ENCODE data around the gene FTH1. TPM values are rescaled to one million over a fixed set of nuclear protein-coding genes. Genes with fewer than 3 reads are reported as not detected.

The FTH1 gene
- total and polyA plus RNA-seq, 11 donors, result 1,764 to 5,397 (median 2,454) TPM

DNA sequence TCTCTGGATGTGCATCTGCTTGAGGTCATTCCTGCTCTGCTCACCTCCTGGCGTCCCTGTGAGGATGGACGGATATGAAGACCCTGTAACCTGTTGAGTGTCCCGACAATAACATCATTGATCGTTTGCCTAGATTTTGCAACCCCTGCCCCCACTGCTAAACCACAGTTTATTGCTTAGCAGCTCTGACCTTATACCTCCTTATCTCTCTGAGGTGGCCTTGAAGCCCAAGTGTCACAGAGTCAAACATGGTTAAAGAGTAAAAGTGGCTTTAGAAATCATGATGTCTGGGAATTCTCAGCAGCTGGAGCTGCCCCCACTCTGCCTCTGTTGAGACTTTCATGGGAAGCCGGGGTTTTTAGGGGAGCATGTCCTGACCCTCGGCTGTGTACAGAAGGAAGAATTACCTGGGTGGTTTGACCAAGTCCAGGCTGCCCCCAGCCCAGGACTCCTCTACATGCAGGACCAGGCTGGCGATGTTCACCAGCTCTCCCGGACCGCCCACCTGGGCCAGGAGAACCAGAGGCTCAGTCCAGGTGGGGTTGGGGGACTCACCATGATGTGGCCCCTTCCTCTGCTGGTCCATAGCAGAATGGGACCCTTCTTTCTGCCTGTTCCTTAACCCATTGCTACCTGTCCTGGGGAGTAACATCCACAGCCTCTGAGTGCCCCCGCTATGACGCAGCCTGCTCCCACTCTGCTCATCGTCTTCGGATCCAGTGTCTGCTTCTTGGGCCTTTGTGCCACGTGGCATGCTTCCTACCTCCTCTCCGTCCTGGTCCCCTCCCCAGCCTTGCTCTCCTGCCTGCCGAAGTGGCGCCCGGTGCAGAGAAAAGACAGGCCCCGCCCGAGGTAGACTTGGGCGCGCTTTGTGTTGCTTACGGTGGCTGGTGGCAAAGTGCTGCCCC, 33.4 kb upstream of the FTH1 start:
- Histone ChIP-seq H3K36me3 (no peaks in the 10 kb centered on the region), H3K27ac (no peak overlapping the region), H3K27me3 (no peaks in the 10 kb centered on the region), H3K4me1 (peaks cover 0 to 19% (median 4%) of the 10 kb centered on the region in 12 donors), H3K4me3 (no peak overlapping the region), H3K9me3 (peaks cover 0 to 13% (median 3%) of the 10 kb centered on the region in 12 donors)
- no peak for DNase-seq
- WGBS, 4 donors, result 92 to 94% (median 93%) methylated on average over 22 to 23 of the region's 23 CpGs
- intact Hi-C loops (cut with DNase I), result no loop called here
- TF ChIP-seq, protein P1, sequence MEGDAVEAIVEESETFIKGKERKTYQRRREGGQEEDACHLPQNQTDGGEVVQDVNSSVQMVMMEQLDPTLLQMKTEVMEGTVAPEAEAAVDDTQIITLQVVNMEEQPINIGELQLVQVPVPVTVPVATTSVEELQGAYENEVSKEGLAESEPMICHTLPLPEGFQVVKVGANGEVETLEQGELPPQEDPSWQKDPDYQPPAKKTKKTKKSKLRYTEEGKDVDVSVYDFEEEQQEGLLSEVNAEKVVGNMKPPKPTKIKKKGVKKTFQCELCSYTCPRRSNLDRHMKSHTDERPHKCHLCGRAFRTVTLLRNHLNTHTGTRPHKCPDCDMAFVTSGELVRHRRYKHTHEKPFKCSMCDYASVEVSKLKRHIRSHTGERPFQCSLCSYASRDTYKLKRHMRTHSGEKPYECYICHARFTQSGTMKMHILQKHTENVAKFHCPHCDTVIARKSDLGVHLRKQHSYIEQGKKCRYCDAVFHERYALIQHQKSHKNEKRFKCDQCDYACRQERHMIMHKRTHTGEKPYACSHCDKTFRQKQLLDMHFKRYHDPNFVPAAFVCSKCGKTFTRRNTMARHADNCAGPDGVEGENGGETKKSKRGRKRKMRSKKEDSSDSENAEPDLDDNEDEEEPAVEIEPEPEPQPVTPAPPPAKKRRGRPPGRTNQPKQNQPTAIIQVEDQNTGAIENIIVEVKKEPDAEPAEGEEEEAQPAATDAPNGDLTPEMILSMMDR (IDR thresholded peaks at IDR 0.05), result no peak
- no peak for TF ChIP-seq POLR2A (IDR thresholded peaks at IDR 0.05)
- ATAC-seq, result peak in 1 of 4 donors; percentile 27

DNA sequence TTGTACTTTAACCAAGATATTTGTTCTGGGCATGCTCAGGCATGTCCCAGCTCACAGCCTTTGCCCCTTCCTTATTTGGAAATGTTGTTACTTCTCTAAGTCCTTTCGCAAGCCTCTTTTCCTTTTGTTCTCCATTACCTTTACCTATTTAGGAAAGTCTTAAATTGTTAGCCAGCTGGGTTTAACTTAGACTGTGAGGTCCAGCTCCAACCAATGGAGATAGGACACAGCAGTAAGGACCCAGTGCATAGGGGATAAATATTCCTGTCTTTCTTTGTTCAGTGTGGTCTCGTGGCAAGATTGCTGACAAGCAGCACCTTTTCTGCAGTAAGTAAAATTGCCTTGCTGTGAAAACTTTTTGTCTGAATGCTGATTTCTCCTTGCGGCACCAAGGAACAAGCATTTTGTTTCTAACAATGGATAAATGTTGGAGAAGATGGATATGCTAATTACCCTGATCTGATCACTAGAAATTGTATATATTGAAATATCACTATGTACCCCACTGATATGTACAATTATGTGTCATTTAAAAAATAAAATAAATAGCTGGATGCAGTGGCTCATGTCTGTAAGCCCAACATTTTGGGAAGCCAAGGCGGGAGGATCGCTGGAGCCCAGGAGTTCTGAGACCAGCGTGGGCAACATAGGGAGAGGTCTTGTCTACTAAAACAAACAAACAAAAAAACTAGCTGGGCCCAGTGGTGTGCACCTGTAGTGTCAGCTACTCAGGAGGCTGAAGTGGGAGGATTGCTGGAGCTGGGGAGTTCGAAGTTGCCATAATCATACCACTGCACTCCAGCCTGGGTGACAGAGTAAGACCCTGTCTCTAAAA, 31.9 kb upstream of the FTH1 start:
- H3K4me3 ChIP-seq, result no peak overlapping the region
- ATAC-seq (no peak), DNase-seq (no peak)
- H3K27me3 ChIP-seq, result no peaks in the 10 kb centered on the region
- peaks cover 0 to 4% (median 0%) of the 10 kb centered on the region in 12 donors for H3K4me1 ChIP-seq
- no peaks in the 10 kb centered on the region for H3K36me3 ChIP-seq
- intact Hi-C loops (cut with DNase I), result no loop called here
- WGBS, 4 donors, result 95 to 99% (median 98%) methylated on average over 7 of the region's 7 CpGs
- H3K27ac ChIP-seq, result no peak overlapping the region
- no peak for TF ChIP-seq POLR2A (IDR thresholded peaks at IDR 0.05)
- H3K9me3 ChIP-seq, result peaks cover 0 to 13% (median 3%) of the 10 kb centered on the region in 12 donors

DNA sequence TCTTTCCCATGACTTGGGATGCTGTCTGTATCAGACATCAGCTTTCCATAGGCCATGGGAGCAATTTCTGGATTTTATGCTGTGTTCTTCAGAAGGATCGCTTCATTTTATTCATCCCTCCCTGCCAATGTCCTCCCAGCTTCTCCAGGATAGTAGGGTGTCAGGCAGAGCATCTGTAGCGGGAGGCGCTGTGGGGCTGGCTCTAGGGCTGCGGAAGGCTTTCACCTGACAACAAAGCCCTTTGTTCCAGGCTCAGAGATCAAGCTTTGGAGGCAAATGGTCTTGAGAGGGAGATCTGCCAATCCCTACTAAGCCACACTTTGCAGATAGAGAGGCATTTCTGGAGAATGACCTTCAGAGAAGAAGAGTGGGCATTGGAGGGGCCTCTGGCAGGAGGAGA, 29.5 kb upstream of the FTH1 start:
- WGBS, 4 donors, result 92 to 98% (median 95%) methylated on average over 4 of the region's 4 CpGs
- no peaks in the 10 kb centered on the region for H3K4me1 ChIP-seq
- H3K9me3 ChIP-seq, result peaks cover 0 to 13% (median 3%) of the 10 kb centered on the region in 12 donors
- TF ChIP-seq, protein P1 (IDR thresholded peaks at IDR 0.05), result no peak
- no peak for TF ChIP-seq POLR2A (IDR thresholded peaks at IDR 0.05)
- H3K36me3 ChIP-seq, result no peaks in the 10 kb centered on the region
- no peak overlapping the region for H3K27ac ChIP-seq
- ATAC-seq (no peak), DNase-seq (no peak)
- H3K27me3 ChIP-seq, result no peaks in the 10 kb centered on the region
- intact Hi-C loops (cut with DNase I), result no loop called here
- no peak overlapping the region for H3K4me3 ChIP-seq

DNA sequence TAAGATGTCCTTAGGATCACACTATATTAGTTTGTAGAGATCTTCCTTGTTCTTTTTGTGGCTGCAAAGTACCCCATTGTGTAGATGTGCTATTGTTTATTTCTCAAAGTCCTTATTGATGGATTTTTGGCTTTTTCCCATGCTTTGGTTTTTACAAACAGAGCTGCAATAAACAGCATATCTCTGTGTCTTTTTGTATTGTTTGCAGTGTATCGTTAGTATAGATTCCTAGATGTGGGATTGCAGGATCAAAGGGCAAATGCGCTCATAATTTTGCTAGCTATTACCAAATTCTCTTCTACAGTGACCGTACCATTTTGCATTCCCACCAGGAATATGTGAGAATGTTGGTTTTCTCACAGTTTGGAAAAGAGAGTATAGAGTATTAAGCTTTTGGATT, 27.5 kb upstream of the FTH1 start:
- TF ChIP-seq, protein P1 (IDR thresholded peaks at IDR 0.05), result no peak
- TF ChIP-seq POLR2A (IDR thresholded peaks at IDR 0.05), result no peak
- Histone ChIP-seq H3K27ac (no peak overlapping the region), H3K4me3 (no peak overlapping the region), H3K4me1 (no peaks in the 10 kb centered on the region), H3K27me3 (no peaks in the 10 kb centered on the region), H3K36me3 (no peaks in the 10 kb centered on the region), H3K9me3 (peaks cover 0 to 13% (median 4%) of the 10 kb centered on the region in 12 donors)
- WGBS, 4 donors, result 90 to 96% (median 93%) methylated on average over 3 of the region's 3 CpGs
- ATAC-seq (no peak), DNase-seq (no peak)
- intact Hi-C loops (cut with DNase I), result no loop called here
